ENCODE data around the gene KCNG4. TPM values are rescaled to one million over a fixed set of nuclear protein-coding genes. Genes with fewer than 3 reads are reported as not detected.

Gene KCNG4
- total RNA-seq, 1 experiment from 2014 or later: not detected

- Histone ChIP-seq H3K9ac (ENCODE audit: extremely low read depth, insufficient read length, low read length) (no peak overlapping the region), H2BK5ac (ENCODE audit: insufficient read length, low read length) (no peak overlapping the region), H2AK5ac (ENCODE audit: insufficient read length, low read length) (no peak overlapping the region), H2AFZ (ENCODE audit: low read length) (no peak overlapping the region), H2BK120ac (ENCODE audit: low read depth, low read length, poor library complexity, severe bottlenecking) (no peak overlapping the region), H3K79me2 (ENCODE audit: insufficient read depth, low read length) (no peaks in the 10 kb centered on the region), H3K9me3 (ENCODE audit: control insufficient read depth, low read depth, low read length) (no peaks in the 10 kb centered on the region), H3K4me2 (ENCODE audit: insufficient read depth, insufficient read length, low read length) (no peak overlapping the region), H3K27ac (ENCODE audit: insufficient read length, low read depth, low read length) (no peak overlapping the region), H3K23ac (ENCODE audit: insufficient read length, low read depth, low read length) (no peak overlapping the region), H3K79me1 (ENCODE audit: insufficient read depth, low read depth, low read length, poor library complexity, severe bottlenecking) (no peaks in the 10 kb centered on the region), H3K14ac (ENCODE audit: insufficient read depth, low read length) (no peak overlapping the region), H3K27me3 (ENCODE audit: insufficient read depth, low read length) (no peaks in the 10 kb centered on the region), H2BK15ac (ENCODE audit: low read depth, low read length) (no peak overlapping the region), H3K18ac (ENCODE audit: insufficient read length, low read depth, low read length) (no peak overlapping the region), H3K4me1 (ENCODE audit: insufficient read depth, low read length) (no peaks in the 10 kb centered on the region), H3T11ph (ENCODE audit: low read length) (no peak overlapping the region), H3K4ac (ENCODE audit: low read depth, low read length) (no peak overlapping the region), H4K91ac (ENCODE audit: insufficient read length, low read depth, low read length) (no peak overlapping the region), H2BK20ac (ENCODE audit: low read depth, low read length, poor library complexity, severe bottlenecking) (no peak overlapping the region), H3K56ac (ENCODE audit: insufficient read length, low read depth, low read length) (no peak overlapping the region), H2BK12ac (ENCODE audit: insufficient read length, low read depth, low read length) (no peak overlapping the region), H3K23me2 (ENCODE audit: insufficient read length, low read depth, low read length, poor library complexity, severe bottlenecking) (no peaks in the 10 kb centered on the region), H4K5ac (ENCODE audit: insufficient read length, low read depth, low read length) (no peak overlapping the region), H4K20me1 (ENCODE audit: control insufficient read depth, insufficient read depth, insufficient read length) (no peaks in the 10 kb centered on the region), H4K8ac (replicated peaks; ENCODE audit: insufficient read length, low read depth, low read length) (no peak overlapping the region)
- no peak for DNase-seq
- WGBS (ENCODE audit: extremely low coverage, insufficient read length, low lambda C conversion rate): no CpG with 5 or more reads among the region's 6 CpGs
- Mint-ChIP-seq H3K27ac (peak overlapping the region in 1 of 3 experiments; percentile 16; a peak in 1 of 7 replicates), H3K4me1 (peaks cover 0 to 3% of the 10 kb centered on the region in 2 experiments; a peak in 2 of 4 replicates), H3K9me3 (peaks cover 0 to 4% of the 10 kb centered on the region in 2 experiments; a peak in 3 of 5 replicates), H3K27me3 (ENCODE audit: low read depth) (peaks cover 10% of the 10 kb centered on the region), H3K36me3 (ENCODE audit: insufficient read depth in 1 of 3, low read depth in 3 of 3) (no peaks in the 10 kb centered on the region), H3K4me3 (no peak overlapping the region)
- TF ChIP-seq CTCF (conservative IDR thresholded peaks at IDR 0.05): no peak
Measured at GRCh38 chr16:84247331-84247730, 7.5 kb upstream of the KCNG4 start.
